GM19193 (cell line): ENCODE data around the gene AMDHD2.

Experiments
- POLR2A ChIP-seq: IDR thresholded peaks from 4 replicates; pipeline ENCODE4 v1.6.1; 2011; ENCODE audit not compliant: insufficient read depth, insufficient read length; ENCODE audit errors: extremely low read depth

AMDHD2 gene, protein sequence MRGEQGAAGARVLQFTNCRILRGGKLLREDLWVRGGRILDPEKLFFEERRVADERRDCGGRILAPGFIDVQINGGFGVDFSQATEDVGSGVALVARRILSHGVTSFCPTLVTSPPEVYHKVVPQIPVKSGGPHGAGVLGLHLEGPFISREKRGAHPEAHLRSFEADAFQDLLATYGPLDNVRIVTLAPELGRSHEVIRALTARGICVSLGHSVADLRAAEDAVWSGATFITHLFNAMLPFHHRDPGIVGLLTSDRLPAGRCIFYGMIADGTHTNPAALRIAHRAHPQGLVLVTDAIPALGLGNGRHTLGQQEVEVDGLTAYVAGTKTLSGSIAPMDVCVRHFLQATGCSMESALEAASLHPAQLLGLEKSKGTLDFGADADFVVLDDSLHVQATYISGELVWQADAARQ

DNA sequence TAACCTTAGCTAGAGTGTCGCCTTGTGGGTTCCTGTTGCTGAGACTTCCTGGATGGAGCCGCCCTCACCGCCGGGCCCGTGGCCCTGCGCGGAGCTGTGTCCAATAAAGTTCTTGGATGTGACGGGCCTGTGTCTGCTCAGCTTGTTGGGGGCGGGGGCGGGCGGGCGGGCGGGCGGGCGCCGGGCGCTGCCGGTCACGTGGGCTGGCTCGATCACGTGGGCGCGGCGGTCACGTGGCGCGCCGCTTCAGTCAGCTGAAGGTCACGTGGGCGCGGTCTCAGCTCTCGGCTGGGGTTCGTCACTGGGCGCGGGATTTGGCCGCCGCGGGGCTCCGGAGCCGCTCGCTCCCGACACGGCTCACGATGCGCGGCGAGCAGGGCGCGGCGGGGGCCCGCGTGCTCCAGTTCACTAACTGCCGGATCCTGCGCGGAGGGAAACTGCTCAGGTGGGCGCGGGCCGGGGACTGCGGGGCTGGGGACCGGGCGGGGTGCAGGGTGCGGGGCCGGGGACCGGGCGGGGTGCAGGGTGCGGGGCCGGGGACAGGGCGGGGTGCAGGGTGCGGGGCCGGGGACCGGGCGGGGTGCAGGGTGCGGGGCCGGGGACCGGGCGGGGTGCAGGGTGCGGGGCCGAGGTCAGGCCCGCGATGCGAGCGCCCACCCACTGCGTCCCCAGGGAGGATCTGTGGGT lies at the start of gene AMDHD2:
Gene AMDHD2 (plus strand): TSS at position 275 of the 687 bp plus-strand sequence. CDS start 88 bp downstream, at position 363.
- TF ChIP-seq POLR2A: peak; percentile 65

- no peak for TF ChIP-seq POLR2A
These were observed 49.6 kb upstream of the AMDHD2 start for GRCh38 chr16:2470603-2471015.

DNA sequence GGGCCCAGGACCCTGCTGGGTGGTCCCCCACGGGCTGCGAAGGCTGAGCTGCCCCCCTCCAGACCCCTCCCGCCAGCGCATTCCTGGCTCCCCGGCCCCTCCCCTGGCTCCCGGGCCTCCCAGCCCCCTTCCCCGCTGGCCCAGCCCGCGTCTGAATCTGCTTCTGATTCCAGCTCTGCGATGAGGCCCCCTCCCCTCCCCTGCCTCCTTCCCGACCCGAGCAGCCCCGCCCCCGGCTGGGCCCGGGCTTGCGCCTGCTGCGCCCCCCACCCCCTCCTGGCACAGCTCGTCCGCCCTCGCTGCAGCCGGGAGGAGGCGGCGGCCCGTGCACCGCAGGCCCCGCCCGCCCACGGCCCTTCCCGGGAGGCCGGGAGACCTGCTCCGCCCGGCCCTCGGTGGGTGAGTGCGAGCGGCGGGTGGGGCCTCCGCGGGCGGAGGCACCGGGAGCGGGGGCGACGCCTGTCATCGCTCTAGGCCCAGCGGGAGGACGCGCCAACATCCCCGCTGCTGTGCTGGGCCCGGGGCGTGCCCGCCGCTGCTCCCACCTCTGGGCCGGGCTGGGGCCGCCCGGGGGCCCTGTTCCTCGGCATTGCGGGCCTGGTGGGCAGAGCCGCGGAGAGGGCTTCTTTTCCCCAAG lies 49.0 kb upstream of the AMDHD2 start, which contains the start of gene NTN3:
Gene NTN3 (plus strand): TSS at position 282 of the 637 bp plus-strand sequence. CDS start 405 bp downstream, outside the sequence.
- no peak for TF ChIP-seq POLR2A

DNA sequence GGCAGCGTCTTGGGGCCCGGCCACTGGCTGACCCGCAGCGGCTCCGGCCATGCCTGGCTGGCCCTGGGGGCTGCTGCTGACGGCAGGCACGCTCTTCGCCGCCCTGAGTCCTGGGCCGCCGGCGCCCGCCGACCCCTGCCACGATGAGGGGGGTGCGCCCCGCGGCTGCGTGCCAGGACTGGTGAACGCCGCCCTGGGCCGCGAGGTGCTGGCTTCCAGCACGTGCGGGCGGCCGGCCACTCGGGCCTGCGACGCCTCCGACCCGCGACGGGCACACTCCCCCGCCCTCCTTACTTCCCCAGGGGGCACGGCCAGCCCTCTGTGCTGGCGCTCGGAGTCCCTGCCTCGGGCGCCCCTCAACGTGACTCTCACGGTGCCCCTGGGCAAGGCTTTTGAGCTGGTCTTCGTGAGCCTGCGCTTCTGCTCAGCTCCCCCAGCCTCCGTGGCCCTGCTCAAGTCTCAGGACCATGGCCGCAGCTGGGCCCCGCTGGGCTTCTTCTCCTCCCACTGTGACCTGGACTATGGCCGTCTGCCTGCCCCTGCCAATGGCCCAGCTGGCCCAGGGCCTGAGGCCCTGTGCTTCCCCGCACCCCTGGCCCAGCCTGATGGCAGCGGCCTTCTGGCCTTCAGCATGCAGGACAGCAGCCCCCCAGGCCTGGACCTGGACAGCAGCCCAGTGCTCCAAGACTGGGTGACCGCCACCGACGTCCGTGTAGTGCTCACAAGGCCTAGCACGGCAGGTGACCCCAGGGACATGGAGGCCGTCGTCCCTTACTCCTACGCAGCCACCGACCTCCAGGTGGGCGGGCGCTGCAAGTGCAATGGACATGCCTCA lies 48.3 kb upstream of the AMDHD2 start:
- no peak for TF ChIP-seq POLR2A

DNA sequence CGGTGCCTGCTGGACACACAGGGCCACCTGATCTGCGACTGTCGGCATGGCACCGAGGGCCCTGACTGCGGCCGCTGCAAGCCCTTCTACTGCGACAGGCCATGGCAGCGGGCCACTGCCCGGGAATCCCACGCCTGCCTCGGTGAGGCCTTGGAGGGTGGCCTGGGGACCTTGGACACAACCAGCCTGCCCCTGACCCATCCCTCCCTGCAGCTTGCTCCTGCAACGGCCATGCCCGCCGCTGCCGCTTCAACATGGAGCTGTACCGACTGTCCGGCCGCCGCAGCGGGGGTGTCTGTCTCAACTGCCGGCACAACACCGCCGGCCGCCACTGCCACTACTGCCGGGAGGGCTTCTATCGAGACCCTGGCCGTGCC lies 47.7 kb upstream of the AMDHD2 start:
- TF ChIP-seq POLR2A: no peak

DNA sequence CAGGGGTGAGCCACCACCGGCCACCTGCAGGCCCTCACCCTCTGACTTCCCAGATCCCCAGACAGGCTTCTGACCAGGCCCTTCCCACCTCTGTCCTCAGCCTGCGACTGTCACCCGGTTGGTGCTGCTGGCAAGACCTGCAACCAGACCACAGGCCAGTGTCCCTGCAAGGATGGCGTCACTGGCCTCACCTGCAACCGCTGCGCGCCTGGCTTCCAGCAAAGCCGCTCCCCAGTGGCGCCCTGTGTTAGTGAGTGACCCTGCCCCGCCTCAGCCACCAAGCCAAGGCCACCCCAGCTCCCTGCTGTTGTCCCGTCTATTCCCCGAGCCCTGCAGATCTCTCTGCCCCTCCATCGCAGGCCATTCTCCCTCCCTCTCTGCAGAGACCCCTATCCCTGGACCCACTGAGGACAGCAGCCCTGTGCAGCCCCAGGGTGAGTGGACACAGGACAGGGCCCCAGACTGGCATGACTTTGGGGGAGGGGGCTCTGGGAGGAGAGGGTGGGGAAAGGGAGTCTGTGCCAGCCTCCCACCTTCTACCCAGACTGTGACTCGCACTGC lies 47.2 kb upstream of the AMDHD2 start:
- peak; percentile 20 for TF ChIP-seq POLR2A

DNA sequence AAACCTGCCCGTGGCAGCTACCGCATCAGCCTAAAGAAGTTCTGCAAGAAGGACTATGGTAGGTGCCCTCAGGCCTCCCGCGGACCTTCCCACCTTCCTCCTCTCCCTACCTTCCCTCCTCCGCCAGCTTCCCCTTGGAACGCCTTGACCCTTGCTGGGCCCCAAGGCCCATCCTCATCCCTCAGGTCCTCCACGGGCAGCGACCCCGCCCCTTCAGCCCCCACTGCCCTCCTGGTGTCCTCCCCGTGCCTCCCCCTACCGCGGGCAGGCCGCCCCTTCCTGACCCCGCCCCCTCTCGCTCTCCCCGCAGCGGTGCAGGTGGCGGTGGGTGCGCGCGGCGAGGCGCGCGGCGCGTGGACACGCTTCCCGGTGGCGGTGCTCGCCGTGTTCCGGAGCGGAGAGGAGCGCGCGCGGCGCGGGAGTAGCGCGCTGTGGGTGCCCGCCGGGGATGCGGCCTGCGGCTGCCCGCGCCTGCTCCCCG lies 46.7 kb upstream of the AMDHD2 start:
- no peak for TF ChIP-seq POLR2A

DNA sequence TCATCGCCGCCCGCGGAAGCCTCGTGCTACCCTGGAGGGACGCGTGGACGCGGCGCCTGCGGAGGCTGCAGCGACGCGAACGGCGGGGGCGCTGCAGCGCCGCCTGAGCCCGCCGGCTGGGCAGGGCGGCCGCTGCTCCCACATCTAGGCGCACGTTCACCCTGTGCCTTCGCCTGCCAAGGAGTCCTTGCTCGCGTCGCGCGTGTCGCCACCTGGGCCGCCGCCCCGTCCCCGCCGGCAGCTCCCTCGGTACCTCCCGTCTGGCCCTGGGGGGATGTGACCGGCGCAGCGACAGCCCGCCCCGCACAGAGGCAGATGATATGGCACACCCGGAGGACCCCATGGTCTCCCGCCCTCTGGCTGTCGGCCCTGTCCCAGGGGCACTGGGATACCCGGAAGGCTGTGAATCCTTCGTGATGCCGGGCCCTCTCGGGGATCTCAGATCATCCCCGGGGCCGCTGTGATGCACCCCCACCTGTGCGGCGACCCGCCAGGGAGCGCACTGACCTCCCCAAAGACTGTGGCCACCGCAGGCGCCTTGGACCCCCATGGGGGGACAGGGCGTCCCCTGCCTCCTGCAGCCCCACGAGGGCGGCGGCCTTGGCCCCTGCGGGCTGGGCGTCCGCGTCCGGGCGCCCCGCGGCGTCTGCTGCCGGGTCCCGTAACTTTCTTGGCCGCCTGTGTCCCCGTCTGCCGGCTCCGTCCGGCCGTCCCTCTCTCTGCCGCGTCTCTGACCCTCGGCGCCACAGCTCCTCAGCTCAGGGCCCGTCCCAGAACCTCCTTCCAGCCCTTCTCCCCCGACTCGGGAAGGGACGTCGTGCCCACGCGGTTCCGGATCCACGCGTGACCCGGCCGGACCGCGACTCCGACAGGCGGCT lies 45.9 kb upstream of the AMDHD2 start:
- no peak for TF ChIP-seq POLR2A

DNA sequence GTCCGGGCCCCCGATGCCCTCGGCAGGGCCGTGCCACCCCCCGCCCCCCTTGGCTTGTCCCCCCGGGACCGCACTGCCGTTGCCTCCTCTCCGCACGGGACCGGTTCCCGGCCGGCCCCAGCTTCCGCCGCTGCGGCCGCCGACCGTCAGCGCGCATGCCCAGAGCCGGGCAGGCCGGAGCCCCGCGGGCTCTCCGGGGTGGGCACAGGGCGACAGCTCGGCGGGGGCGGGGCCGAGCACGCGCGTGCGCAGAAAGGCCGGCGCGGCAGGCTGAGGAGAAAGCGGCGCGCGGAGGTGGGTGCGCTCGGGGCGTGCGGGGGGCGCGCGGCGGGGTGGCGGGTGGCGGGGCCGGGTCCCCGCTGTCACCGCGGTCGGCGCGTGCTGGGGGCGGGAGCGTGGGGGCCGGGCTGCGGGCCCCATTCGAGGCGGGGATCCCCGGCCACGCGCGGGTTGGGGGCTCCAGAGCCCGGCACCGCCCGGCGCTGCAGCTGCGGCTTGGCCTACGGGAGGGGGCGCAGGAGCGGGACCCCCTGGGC lies 45.2 kb upstream of the AMDHD2 start, which contains the start of gene TBC1D24:
Gene TBC1D24 (plus strand): TSS at position 251 of the 536 bp plus-strand sequence. CDS start 21,022 bp downstream, outside the sequence.
- peak; percentile 80 for TF ChIP-seq POLR2A

GRCh38 chr16:2475413-2476344 lies 44.5 kb upstream of the AMDHD2 start:
- no peak for TF ChIP-seq POLR2A

DNA sequence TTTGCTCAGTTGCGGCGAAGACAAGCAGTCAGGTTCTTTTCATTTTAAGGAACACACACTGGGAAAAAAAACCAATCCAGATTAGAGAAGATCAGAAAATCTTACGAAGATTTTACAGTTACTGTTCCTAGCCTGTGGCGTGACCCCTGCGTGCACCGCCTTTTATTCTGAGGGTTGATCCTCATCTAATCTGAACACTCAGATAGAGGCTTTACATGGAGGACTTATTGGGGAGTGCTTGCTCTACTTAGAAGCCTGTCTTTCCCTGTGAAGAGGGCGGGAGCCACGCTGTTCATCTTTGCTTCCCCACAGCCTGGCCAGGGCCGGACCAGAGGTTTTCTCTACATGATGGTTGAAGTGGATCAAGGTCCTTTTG lies 43.8 kb upstream of the AMDHD2 start:
- no peak for TF ChIP-seq POLR2A

- no peak for TF ChIP-seq POLR2A
These were observed 43.4 kb upstream of the AMDHD2 start for GRCh38 chr16:2476741-2477140.
